LHCN-M2 (cell line): ENCODE measurements around the gene TIAM1. TPM values are rescaled to one million over a fixed set of nuclear protein-coding genes. Genes with fewer than 3 reads are reported as not detected.

Experiments
- DNase-seq: peaks from one replicate; pipeline ENCODE4 v3.0.0-alpha.2; 2012; ENCODE audit warnings: low read depth
- total RNA-seq: library from RNA; depleted of rRNA; stranded (reverse); fragments of >200 nt; gene quantifications from 2 replicates; pipeline ENCODE4 v1.2.3, GENCODE V29; 2014

TIAM1 gene
- total RNA-seq, 1 experiment from 2014 or later = 18.1 TPM

- no peak for DNase-seq
Observed at GRCh38 chr21:31173881-31174555, 170.0 kb downstream of the TIAM1 start.

GRCh38 chr21:31172328-31172727 lies 171.7 kb downstream of the TIAM1 start:
- no peak for DNase-seq

GRCh38 chr21:31164713-31165694 lies 179.1 kb downstream of the TIAM1 start:
- no peak for DNase-seq

GRCh38 chr21:31162827-31163226 lies 181.2 kb downstream of the TIAM1 start:
- DNase-seq = peak; percentile 62

GRCh38 chr21:31162079-31162699 lies 181.9 kb downstream of the TIAM1 start:
- no peak for DNase-seq

- DNase-seq = peak; percentile 66
Observed at GRCh38 chr21:31161157-31161556, 182.9 kb downstream of the TIAM1 start.

- no peak for DNase-seq
Observed at GRCh38 chr21:31159808-31160207, 184.3 kb downstream of the TIAM1 start.

GRCh38 chr21:31158789-31159581 lies 185.1 kb downstream of the TIAM1 start:
- DNase-seq = peak; percentile 70

- no peak for DNase-seq
Observed at GRCh38 chr21:31157756-31158155, 186.3 kb downstream of the TIAM1 start.

- DNase-seq = no peak
Observed at GRCh38 chr21:31156662-31157061, 187.4 kb downstream of the TIAM1 start.

GRCh38 chr21:31156169-31156568 lies 187.9 kb downstream of the TIAM1 start:
- DNase-seq = no peak

GRCh38 chr21:31151156-31152045 lies 192.7 kb downstream of the TIAM1 start:
- no peak for DNase-seq

GRCh38 chr21:31145274-31145673 lies 198.8 kb downstream of the TIAM1 start:
- DNase-seq = no peak

GRCh38 chr21:31143036-31143435 lies 201.0 kb downstream of the TIAM1 start:
- no peak for DNase-seq

GRCh38 chr21:31142600-31142999 lies 201.5 kb downstream of the TIAM1 start:
- DNase-seq = no peak

GRCh38 chr21:31141389-31142000 lies 202.6 kb downstream of the TIAM1 start:
- DNase-seq = no peak

- DNase-seq = no peak
Observed at GRCh38 chr21:31140676-31141075, 203.4 kb downstream of the TIAM1 start.

GRCh38 chr21:31140025-31140424 lies 204.0 kb downstream of the TIAM1 start:
- DNase-seq = no peak

- no peak for DNase-seq
Observed at GRCh38 chr21:31137960-31138359, 206.1 kb downstream of the TIAM1 start.

GRCh38 chr21:31136891-31137290 lies 207.2 kb downstream of the TIAM1 start:
- DNase-seq = no peak
